Caco-2 (cell line): Measurements from ENCODE around the gene ATP8A2. TPM values are rescaled to one million over a fixed set of nuclear protein-coding genes. Genes with fewer than 3 reads are reported as not detected.
"Not testable (repeated sequence)": the region's sequence is repeated elsewhere in the genome, so short reads cannot be mapped to it uniquely, and the experiment has no call there.

Experiments used
- BruUV-seq: library from RNA; stranded (reverse); fragments of 400-500 nt; replicated peaks from 2 replicates; lab custom pipeline; 2021; lab: Mats Ljungman, UMichigan
- CTCF ChIA-PET: fragments of 300-600 bp; sonication (Branson Sonifier 250); formaldehyde crosslinking; loops from one replicate; lab custom pipeline; 2022; ENCODE audit warnings: antibody characterized with exemption; lab: Charles Lee
- POLR2A ChIA-PET: fragments of 300-600 bp; sonication (Branson Sonifier 250); formaldehyde crosslinking; loops from one replicate; lab custom pipeline; 2022; ENCODE audit warnings: antibody characterized with exemption; lab: Charles Lee
- DNase-seq, 2 experiments: peaks; one replicate each; pipeline versions ENCODE4 v3.0.0 to v3.0.0-alpha.2; 2020 to 2022
- H3K27me3 ChIP-seq: replicated peaks from 2 replicates; pipeline ENCODE4 v1.6.0; 2011; ENCODE audit warnings: low read length; ENCODE audit not compliant: control insufficient read depth, insufficient read depth
- H3K36me3 ChIP-seq: 2 replicates; pipeline ENCODE4 v1.5.1; 2011; ENCODE audit warnings: low read length; ENCODE audit not compliant: control insufficient read depth, insufficient read depth
- H3K4me1 ChIP-seq: fragments of 250-450 bp; sonication (Bioruptor Pico); 2 replicates; pipeline ENCODE4 v1.5.1; 2020; ENCODE audit warnings: mild to moderate bottlenecking
- H3K4me3 ChIP-seq: 2 replicates; pipeline ENCODE4 v1.5.1; 2011; ENCODE audit warnings: low read depth, mild to moderate bottlenecking, control low read depth, low read length
- H3K9me3 ChIP-seq: fragments of 250-450 bp; sonication (Bioruptor Pico); 2 replicates; pipeline ENCODE4 v1.5.1; 2020; ENCODE audit warnings: mild to moderate bottlenecking, moderate library complexity
- H3K27ac Mint-ChIP-seq: one replicate; pipeline ENCODE4 v1.8.0; 2022; ENCODE audit warnings: mixed read lengths; ENCODE audit not compliant: unreplicated experiment
- H3K27me3 Mint-ChIP-seq: one replicate; pipeline ENCODE4 v1.8.0; 2022; ENCODE audit warnings: mixed read lengths; ENCODE audit not compliant: insufficient read depth, unreplicated experiment
- H3K36me3 Mint-ChIP-seq: one replicate; pipeline ENCODE4 v1.8.0; 2022; ENCODE audit warnings: mild to moderate bottlenecking, mixed read lengths; ENCODE audit not compliant: insufficient read depth, unreplicated experiment
- H3K4me1 Mint-ChIP-seq: one replicate; pipeline ENCODE4 v1.8.0; 2022; ENCODE audit warnings: low read depth, mixed read lengths; ENCODE audit not compliant: unreplicated experiment
- H3K4me3 Mint-ChIP-seq: one replicate; pipeline ENCODE4 v1.8.0; 2022; ENCODE audit warnings: mild to moderate bottlenecking, moderate library complexity, mixed read lengths; ENCODE audit not compliant: unreplicated experiment
- H3K9me3 Mint-ChIP-seq: one replicate; pipeline ENCODE4 v1.8.0; 2022; ENCODE audit warnings: mixed read lengths; ENCODE audit not compliant: unreplicated experiment
- intact Hi-C: fragments of 100-400 bp; cut with micrococcal nuclease; formaldehyde crosslinking; loops from one replicate; pipeline ENCODE4 v1.10.0; 2022; ENCODE audit not compliant: unreplicated experiment
- total RNA-seq: library from RNA; stranded (reverse); gene quantifications from 2 replicates; pipeline ENCODE4 v1.2.3, GENCODE V29; 2022
- TF ChIP-seq, protein P1 (sequence below), 2 experiments: fragments of 200-600 bp in 1 of 2; IDR thresholded peaks; 1 replicate in 1 of 2; 2 replicates in 1 of 2; pipeline versions ENCODE4 v1.5.1 to v1.8.0; 2011 to 2022; ENCODE audit warnings: antibody characterized with exemption in 1 of 2, control low read depth in 1 of 2, inconsistent platforms in 1 of 2, low read depth in 1 of 2, low read length in 1 of 2, mild to moderate bottlenecking in 1 of 2, moderate library complexity in 1 of 2; ENCODE audit not compliant: insufficient read depth in 1 of 2, severe bottlenecking in 1 of 2, unreplicated experiment in 1 of 2

The ATP8A2 gene
- total RNA-seq, 1 experiment from 2014 or later = 0.05 TPM

DNA sequence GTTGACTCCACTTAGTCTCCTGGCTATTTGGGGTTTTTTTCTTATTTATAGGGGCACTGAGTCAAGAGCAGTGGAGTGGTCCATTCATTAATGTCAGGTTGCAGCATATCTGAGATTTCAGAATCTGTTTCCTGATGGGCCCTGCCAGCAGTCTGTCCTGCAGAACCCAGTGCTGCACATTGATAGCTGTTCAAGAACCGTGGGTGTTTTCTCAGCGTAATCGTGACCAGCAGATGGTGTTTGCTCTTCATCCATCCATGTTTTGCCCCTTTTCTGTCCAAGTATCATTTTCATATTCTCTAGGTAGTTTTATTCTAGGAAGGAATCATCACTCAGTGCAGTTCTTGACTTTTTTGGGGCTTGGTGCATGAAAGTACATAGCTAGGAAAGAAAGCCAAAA lies 166.5 kb downstream of the ATP8A2 start:
- intact Hi-C loops = no loop called here
- no TSS peak for BruUV-seq
- no peaks in the 10 kb centered on the region; the same call in 1 of the 2 replicates for H3K27me3 ChIP-seq

DNA sequence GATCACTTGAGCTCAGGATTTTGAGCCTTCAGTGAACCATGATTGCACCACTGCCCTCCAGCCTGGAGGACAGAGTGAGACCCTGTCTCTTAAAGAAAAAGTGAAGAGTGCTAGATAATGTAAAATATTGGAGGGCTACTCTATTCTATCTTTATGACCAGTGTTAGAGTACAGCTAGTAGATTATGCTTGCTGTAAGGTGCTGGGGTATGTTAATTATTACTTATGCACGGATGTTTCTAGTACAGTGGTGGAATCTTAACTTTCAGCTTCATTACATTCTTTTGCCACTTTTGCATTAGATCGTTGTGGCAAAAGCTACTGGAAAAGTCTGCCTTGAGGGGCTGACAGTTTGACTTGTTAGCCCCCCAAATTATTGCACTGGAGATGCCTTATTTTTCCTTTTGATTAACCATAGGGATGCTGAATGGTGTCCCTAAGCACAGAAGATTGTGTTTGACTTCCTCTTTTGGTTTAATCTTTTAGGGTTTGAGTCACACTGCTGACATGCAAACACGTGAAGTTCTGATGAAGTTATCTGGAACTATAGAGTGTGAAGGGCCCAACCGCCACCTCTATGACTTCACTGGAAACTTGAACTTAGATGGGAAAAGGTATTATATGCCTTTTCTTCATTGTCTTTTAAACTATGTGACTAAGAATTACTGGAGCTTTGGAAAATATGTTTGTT lies 169.8 kb downstream of the ATP8A2 start:
- Mint-ChIP-seq H3K36me3 (no peaks in the 10 kb centered on the region), H3K27ac (no peak overlapping the region), H3K4me3 (no peak overlapping the region), H3K4me1 (no peaks in the 10 kb centered on the region), H3K27me3 (peaks cover 17% of the 10 kb centered on the region), H3K9me3 (no peaks in the 10 kb centered on the region)
- H3K36me3 ChIP-seq = no peaks in the 10 kb centered on the region
- no peaks in the 10 kb centered on the region for H3K4me1 ChIP-seq
- ChIA-PET CTCF (no interaction called here), POLR2A (no interaction called here)
- no peak for DNase-seq
- H3K9me3 ChIP-seq = no peaks in the 10 kb centered on the region
- TF ChIP-seq, protein P1, sequence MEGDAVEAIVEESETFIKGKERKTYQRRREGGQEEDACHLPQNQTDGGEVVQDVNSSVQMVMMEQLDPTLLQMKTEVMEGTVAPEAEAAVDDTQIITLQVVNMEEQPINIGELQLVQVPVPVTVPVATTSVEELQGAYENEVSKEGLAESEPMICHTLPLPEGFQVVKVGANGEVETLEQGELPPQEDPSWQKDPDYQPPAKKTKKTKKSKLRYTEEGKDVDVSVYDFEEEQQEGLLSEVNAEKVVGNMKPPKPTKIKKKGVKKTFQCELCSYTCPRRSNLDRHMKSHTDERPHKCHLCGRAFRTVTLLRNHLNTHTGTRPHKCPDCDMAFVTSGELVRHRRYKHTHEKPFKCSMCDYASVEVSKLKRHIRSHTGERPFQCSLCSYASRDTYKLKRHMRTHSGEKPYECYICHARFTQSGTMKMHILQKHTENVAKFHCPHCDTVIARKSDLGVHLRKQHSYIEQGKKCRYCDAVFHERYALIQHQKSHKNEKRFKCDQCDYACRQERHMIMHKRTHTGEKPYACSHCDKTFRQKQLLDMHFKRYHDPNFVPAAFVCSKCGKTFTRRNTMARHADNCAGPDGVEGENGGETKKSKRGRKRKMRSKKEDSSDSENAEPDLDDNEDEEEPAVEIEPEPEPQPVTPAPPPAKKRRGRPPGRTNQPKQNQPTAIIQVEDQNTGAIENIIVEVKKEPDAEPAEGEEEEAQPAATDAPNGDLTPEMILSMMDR (IDR thresholded peaks at IDR 0.05; ENCODE audit: insufficient read depth in 1 of 2, low read depth in 1 of 2, low read length in 1 of 2, severe bottlenecking in 1 of 2, unreplicated experiment in 1 of 2) = no peak
- H3K4me3 ChIP-seq = no peak overlapping the region
- no peaks in the 10 kb centered on the region for H3K27me3 ChIP-seq
- intact Hi-C loops = no loop called here
- no TSS peak for BruUV-seq

More for the DNA sequence above, 166.5 kb downstream of the ATP8A2 start:
- no peak overlapping the region for H3K27ac Mint-ChIP-seq
- no peaks in the 10 kb centered on the region for H3K4me1 ChIP-seq
- no peaks in the 10 kb centered on the region for H3K4me1 Mint-ChIP-seq
- peaks cover 13% of the 10 kb centered on the region for H3K27me3 Mint-ChIP-seq
- no peak overlapping the region for H3K4me3 ChIP-seq
- H3K9me3 ChIP-seq = no peaks in the 10 kb centered on the region
- no peak for DNase-seq
- H3K9me3 Mint-ChIP-seq = no peaks in the 10 kb centered on the region
- H3K4me3 Mint-ChIP-seq = no peak overlapping the region
- no peaks in the 10 kb centered on the region for H3K36me3 Mint-ChIP-seq
- H3K36me3 ChIP-seq = no peaks in the 10 kb centered on the region
- TF ChIP-seq, protein P1 (IDR thresholded peaks at IDR 0.05; ENCODE audit: insufficient read depth in 1 of 2, low read depth in 1 of 2, low read length in 1 of 2, severe bottlenecking in 1 of 2, unreplicated experiment in 1 of 2) = no peak
- CTCF ChIA-PET = no interaction called here
- POLR2A ChIA-PET = no interaction called here

DNA sequence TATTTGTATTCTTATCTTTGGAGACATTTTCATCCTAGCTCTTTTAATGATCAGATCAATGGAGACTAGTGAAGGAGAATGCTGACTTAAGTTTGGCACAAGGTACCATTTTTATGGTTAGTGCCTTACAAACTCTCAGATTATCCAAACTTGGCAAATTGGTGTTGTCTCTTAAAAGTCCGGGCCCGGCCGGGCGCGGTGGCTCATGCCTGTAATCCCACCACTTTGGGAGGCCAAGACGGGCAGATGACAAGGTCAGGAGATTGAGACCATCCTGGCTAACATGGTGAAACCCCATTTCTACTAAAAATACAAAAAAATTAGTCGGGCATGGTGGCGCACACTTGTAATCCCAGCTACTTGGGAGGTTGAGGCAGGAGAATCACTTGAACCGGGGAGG lies 177.2 kb downstream of the ATP8A2 start:
- H3K36me3 Mint-ChIP-seq, H3K27me3 ChIP-seq, CTCF ChIA-PET, intact Hi-C loops, H3K27ac Mint-ChIP-seq, H3K36me3 ChIP-seq, POLR2A ChIA-PET, H3K4me1 ChIP-seq, H3K9me3 Mint-ChIP-seq, H3K4me1 Mint-ChIP-seq, H3K9me3 ChIP-seq, DNase-seq, H3K4me3 Mint-ChIP-seq, H3K4me3 ChIP-seq, BruUV-seq: not testable (repeated sequence)
- peaks cover 30% of the 10 kb centered on the region for H3K27me3 Mint-ChIP-seq
